Prostate gland (tissue), 2 donors: ENCODE data around the gene COPS8.

Experiments used
- POLR2A ChIP-seq: fragments of 450-650 bp; IDR thresholded peaks from one replicate; pipeline ENCODE4 v1.6.1; 2016; ENCODE audit warnings: antibody characterized with exemption, mild to moderate bottlenecking
- POLR2AphosphoS5 ChIP-seq: sonication (generic); formaldehyde crosslinking; IDR thresholded peaks from one replicate; pipeline ENCODE4 v1.6.1; 2017; ENCODE audit warnings: antibody characterized with exemption
- TF ChIP-seq, protein P1 (sequence below), 4 experiments: fragments of 200-600 bp in 2 of 4; fragments of 450-650 bp in 2 of 4; sonication (generic) in 2 of 4; IDR thresholded peaks; 1 replicate in 3 of 4; 2 replicates in 1 of 4; pipeline ENCODE4 v1.5.1; 2016 to 2019; ENCODE audit warnings: antibody characterized with exemption in 4 of 4, mild to moderate bottlenecking in 2 of 4, moderate library complexity in 2 of 4

DNA sequence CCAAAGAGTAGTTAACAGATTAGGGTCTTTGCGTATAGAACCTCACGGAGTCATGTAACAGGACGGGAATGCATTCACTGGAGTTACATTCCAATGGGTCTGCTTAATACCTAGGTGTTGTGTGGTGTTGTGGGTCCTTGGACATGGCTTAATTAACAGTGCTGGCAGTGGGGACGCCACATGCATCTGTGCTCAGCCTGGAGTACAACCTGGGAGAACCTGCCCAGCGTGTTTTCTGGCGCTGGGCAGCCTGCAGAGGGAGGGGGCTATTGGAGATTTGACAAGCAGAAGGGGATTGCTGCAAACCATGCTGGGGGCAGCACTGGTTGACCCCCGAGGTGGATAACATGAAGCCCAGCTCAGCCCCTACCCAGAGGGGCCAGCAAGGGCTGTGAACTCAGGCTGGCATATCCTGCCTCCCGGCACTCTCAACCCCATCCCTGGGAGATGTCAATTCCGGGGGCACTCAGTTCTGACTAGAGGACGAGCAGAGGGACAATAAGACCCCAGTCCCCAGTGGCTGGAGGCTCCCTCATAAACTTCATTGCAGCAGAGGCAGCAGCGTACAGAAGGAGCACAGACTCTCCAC lies 29.3 kb upstream of the COPS8 start:
- TF ChIP-seq POLR2A, result no peak
- TF ChIP-seq, protein P1, sequence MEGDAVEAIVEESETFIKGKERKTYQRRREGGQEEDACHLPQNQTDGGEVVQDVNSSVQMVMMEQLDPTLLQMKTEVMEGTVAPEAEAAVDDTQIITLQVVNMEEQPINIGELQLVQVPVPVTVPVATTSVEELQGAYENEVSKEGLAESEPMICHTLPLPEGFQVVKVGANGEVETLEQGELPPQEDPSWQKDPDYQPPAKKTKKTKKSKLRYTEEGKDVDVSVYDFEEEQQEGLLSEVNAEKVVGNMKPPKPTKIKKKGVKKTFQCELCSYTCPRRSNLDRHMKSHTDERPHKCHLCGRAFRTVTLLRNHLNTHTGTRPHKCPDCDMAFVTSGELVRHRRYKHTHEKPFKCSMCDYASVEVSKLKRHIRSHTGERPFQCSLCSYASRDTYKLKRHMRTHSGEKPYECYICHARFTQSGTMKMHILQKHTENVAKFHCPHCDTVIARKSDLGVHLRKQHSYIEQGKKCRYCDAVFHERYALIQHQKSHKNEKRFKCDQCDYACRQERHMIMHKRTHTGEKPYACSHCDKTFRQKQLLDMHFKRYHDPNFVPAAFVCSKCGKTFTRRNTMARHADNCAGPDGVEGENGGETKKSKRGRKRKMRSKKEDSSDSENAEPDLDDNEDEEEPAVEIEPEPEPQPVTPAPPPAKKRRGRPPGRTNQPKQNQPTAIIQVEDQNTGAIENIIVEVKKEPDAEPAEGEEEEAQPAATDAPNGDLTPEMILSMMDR (IDR thresholded peaks at IDR 0.05), result no peak
- TF ChIP-seq POLR2AphosphoS5, result no peak
